ENCODE measurements around the gene DDX27. TPM values are rescaled to one million over a fixed set of nuclear protein-coding genes. Genes with fewer than 3 reads are reported as not detected.

Gene DDX27
- total RNA-seq, 1 experiment from 2014 or later: 54.8 TPM

GRCh38 chr20:49225896-49226295 lies 6.7 kb downstream of the DDX27 start:
- H3K27ac Mint-ChIP-seq: no peak overlapping the region
- H3K4me3 Mint-ChIP-seq: no peak overlapping the region
- TF ChIP-seq, protein P1, sequence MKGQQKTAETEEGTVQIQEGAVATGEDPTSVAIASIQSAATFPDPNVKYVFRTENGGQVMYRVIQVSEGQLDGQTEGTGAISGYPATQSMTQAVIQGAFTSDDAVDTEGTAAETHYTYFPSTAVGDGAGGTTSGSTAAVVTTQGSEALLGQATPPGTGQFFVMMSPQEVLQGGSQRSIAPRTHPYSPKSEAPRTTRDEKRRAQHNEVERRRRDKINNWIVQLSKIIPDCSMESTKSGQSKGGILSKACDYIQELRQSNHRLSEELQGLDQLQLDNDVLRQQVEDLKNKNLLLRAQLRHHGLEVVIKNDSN (CRISPR knock-in tag; IDR thresholded peaks at IDR 0.05): no peak
- no peak for TF ChIP-seq ZNF317 (CRISPR knock-in tag; IDR thresholded peaks at IDR 0.05; ENCODE audit: borderline replicate concordance, low read depth)
- TF ChIP-seq GABPB1 (CRISPR knock-in tag; IDR thresholded peaks at IDR 0.05): no peak
- TF ChIP-seq, protein P2, sequence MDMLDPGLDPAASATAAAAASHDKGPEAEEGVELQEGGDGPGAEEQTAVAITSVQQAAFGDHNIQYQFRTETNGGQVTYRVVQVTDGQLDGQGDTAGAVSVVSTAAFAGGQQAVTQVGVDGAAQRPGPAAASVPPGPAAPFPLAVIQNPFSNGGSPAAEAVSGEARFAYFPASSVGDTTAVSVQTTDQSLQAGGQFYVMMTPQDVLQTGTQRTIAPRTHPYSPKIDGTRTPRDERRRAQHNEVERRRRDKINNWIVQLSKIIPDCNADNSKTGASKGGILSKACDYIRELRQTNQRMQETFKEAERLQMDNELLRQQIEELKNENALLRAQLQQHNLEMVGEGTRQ (CRISPR knock-in tag; IDR thresholded peaks at IDR 0.05): no peak
- no peak for TF ChIP-seq EMX1 (CRISPR knock-in tag; IDR thresholded peaks at IDR 0.05)
- no peak for TF ChIP-seq ELF4 (CRISPR knock-in tag; IDR thresholded peaks at IDR 0.05; ENCODE audit: low read depth)
- TF ChIP-seq FOXK1 (CRISPR knock-in tag; IDR thresholded peaks at IDR 0.05): no peak
- TF ChIP-seq NR2C2 (CRISPR knock-in tag; IDR thresholded peaks at IDR 0.05): no peak
- no peak for TF ChIP-seq NFATC4 (CRISPR knock-in tag; IDR thresholded peaks at IDR 0.05)
- no peak for TF ChIP-seq HMGA2 (CRISPR knock-in tag; IDR thresholded peaks at IDR 0.05)
- no peak for TF ChIP-seq MXD4 (CRISPR knock-in tag; IDR thresholded peaks at IDR 0.05; ENCODE audit: borderline replicate concordance)
- no peak for TF ChIP-seq CREB1 (CRISPR knock-in tag; IDR thresholded peaks at IDR 0.05)
- TF ChIP-seq RORB (CRISPR knock-in tag; IDR thresholded peaks at IDR 0.05): no peak
- H3K4me1 Mint-ChIP-seq: peaks cover under 1% of the 10 kb centered on the region
- peaks cover 77% of the 10 kb centered on the region for H3K36me3 Mint-ChIP-seq
- no peaks in the 10 kb centered on the region for H3K9me3 Mint-ChIP-seq
- DNase-seq (ENCODE audit: low spot score) (no peak), ATAC-seq (no peak)
- H3K27me3 Mint-ChIP-seq (ENCODE audit: low read depth): no peaks in the 10 kb centered on the region
- ChIA-PET POLR2A (no interaction called here), CTCF (interaction anchor here (0.5 to 1.0 kb wide), 2 partner anchors 93 to 252 kb away, joined by 4 read pairs; no protein-coding TSS in a partner anchor)

GRCh38 chr20:49228676-49229075 lies 9.5 kb downstream of the DDX27 start:
- DNase-seq (ENCODE audit: low spot score): no peak
- no peaks in the 10 kb centered on the region for H3K27me3 Mint-ChIP-seq (ENCODE audit: low read depth)
- no peak overlapping the region for H3K27ac Mint-ChIP-seq
- ATAC-seq: no peak
- no peaks in the 10 kb centered on the region for H3K4me1 Mint-ChIP-seq
- peaks cover 71% of the 10 kb centered on the region for H3K36me3 Mint-ChIP-seq
- TF ChIP-seq, protein P3, sequence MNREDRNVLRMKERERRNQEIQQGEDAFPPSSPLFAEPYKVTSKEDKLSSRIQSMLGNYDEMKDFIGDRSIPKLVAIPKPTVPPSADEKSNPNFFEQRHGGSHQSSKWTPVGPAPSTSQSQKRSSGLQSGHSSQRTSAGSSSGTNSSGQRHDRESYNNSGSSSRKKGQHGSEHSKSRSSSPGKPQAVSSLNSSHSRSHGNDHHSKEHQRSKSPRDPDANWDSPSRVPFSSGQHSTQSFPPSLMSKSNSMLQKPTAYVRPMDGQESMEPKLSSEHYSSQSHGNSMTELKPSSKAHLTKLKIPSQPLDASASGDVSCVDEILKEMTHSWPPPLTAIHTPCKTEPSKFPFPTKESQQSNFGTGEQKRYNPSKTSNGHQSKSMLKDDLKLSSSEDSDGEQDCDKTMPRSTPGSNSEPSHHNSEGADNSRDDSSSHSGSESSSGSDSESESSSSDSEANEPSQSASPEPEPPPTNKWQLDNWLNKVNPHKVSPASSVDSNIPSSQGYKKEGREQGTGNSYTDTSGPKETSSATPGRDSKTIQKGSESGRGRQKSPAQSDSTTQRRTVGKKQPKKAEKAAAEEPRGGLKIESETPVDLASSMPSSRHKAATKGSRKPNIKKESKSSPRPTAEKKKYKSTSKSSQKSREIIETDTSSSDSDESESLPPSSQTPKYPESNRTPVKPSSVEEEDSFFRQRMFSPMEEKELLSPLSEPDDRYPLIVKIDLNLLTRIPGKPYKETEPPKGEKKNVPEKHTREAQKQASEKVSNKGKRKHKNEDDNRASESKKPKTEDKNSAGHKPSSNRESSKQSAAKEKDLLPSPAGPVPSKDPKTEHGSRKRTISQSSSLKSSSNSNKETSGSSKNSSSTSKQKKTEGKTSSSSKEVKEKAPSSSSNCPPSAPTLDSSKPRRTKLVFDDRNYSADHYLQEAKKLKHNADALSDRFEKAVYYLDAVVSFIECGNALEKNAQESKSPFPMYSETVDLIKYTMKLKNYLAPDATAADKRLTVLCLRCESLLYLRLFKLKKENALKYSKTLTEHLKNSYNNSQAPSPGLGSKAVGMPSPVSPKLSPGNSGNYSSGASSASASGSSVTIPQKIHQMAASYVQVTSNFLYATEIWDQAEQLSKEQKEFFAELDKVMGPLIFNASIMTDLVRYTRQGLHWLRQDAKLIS (CRISPR knock-in tag; IDR thresholded peaks at IDR 0.05; ENCODE audit: borderline replicate concordance): no peak
- TF ChIP-seq MXD4 (CRISPR knock-in tag; IDR thresholded peaks at IDR 0.05; ENCODE audit: borderline replicate concordance): no peak
- POLR2A ChIA-PET: interaction anchor here (0.5 kb wide), 1 partner anchor 26 kb away, joined by 3 read pairs; no protein-coding TSS in a partner anchor
- no peak overlapping the region for H3K4me3 Mint-ChIP-seq
- H3K9me3 Mint-ChIP-seq: no peaks in the 10 kb centered on the region
- CTCF ChIA-PET: interaction anchor here (0.7 to 1.1 kb wide), 2 partner anchors 11 to 18 kb away, joined by 3 read pairs; no protein-coding TSS in a partner anchor

DNA sequence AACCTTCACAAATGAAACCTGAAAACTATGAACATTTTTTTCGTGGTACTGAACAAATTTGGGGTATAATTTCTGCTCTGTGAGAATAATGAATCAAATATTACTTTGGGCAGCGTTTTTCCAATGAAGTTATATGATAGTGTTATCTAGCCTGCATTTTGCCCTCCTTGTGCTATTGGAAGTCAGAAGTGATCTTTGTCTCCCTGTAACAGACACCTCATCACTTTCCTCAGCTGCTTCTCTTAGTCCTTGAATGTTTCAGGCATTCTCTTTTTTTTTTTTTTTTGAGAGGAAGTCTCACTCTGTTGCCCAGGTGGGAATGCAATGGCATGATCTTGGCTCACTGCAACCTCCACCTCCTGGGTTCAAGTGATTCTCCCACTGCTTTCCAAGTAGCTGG lies 10.2 kb downstream of the DDX27 start:
- no peaks in the 10 kb centered on the region for H3K9me3 Mint-ChIP-seq
- H3K4me3 Mint-ChIP-seq: no peak overlapping the region
- DNase-seq (ENCODE audit: low spot score) (no peak), ATAC-seq (no peak)
- H3K36me3 Mint-ChIP-seq: peaks cover 71% of the 10 kb centered on the region
- H3K27me3 Mint-ChIP-seq (ENCODE audit: low read depth): no peaks in the 10 kb centered on the region
- no peaks in the 10 kb centered on the region for H3K4me1 Mint-ChIP-seq
- ChIA-PET POLR2A (no interaction called here), CTCF (interaction anchor here (0.7 kb wide), 1 partner anchor 12 kb away, joined by 3 read pairs; no protein-coding TSS in a partner anchor)
- no peak overlapping the region for H3K27ac Mint-ChIP-seq
- TF ChIP-seq, protein P4, sequence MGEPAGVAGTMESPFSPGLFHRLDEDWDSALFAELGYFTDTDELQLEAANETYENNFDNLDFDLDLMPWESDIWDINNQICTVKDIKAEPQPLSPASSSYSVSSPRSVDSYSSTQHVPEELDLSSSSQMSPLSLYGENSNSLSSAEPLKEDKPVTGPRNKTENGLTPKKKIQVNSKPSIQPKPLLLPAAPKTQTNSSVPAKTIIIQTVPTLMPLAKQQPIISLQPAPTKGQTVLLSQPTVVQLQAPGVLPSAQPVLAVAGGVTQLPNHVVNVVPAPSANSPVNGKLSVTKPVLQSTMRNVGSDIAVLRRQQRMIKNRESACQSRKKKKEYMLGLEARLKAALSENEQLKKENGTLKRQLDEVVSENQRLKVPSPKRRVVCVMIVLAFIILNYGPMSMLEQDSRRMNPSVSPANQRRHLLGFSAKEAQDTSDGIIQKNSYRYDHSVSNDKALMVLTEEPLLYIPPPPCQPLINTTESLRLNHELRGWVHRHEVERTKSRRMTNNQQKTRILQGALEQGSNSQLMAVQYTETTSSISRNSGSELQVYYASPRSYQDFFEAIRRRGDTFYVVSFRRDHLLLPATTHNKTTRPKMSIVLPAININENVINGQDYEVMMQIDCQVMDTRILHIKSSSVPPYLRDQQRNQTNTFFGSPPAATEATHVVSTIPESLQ (CRISPR knock-in tag; IDR thresholded peaks at IDR 0.05): no peak
- TF ChIP-seq ETV6 (CRISPR knock-in tag; IDR thresholded peaks at IDR 0.05): no peak
- TF ChIP-seq MXD4 (CRISPR knock-in tag; IDR thresholded peaks at IDR 0.05; ENCODE audit: borderline replicate concordance): no peak
- TF ChIP-seq, protein P3 (CRISPR knock-in tag; IDR thresholded peaks at IDR 0.05; ENCODE audit: borderline replicate concordance): no peak
- TF ChIP-seq NR1H2 (CRISPR knock-in tag; IDR thresholded peaks at IDR 0.05): no peak
- TF ChIP-seq AR (CRISPR knock-in tag; IDR thresholded peaks at IDR 0.05): no peak
